Lower leg skin (tissue), 3 donors: ENCODE results near the gene SFTPA1.

ENCODE experiments used
- CTCF ChIP-seq, 3 donors: fragments of 450-650 bp; IDR thresholded peaks; one replicate each; pipeline ENCODE4 v1.5.1; 2016; ENCODE audit warnings: antibody characterized with exemption in 3 of 3, mild to moderate bottlenecking in 3 of 3, moderate library complexity in 2 of 3
- POLR2A ChIP-seq, 2 donors: fragments of 450-650 bp; IDR thresholded peaks; one replicate each; pipeline ENCODE4 v1.6.1; 2016 to 2017; ENCODE audit warnings: antibody characterized with exemption in 2 of 2, mild to moderate bottlenecking in 1 of 2, moderate library complexity in 1 of 2

DNA sequence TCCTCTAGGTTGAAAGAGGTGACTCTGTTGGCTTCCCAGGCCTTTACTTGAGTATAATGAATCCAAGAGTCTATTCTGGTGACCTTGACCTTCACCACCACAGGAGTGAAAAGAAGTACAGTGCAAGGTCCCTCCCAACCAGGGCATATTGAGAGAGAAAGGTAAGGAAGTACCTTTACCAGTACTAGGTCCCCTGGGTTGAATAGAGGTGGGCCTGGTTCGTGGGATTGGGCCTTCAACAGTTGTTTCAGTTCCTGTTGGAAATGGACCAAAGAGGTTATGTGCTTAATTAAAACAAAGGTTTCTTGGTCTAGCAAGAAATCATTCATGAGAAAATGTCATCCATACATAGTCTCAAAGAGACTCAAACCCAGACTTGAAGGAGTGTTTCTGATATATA, 6.4 kb upstream of the SFTPA1 start:
- TF ChIP-seq CTCF (IDR thresholded peaks at IDR 0.05): no peak
- no peak for TF ChIP-seq POLR2A (IDR thresholded peaks at IDR 0.05)
